HL-60 (cell line): Measurements from ENCODE around the gene PRDM16.

Experiments used
- DNase-seq, 2 experiments: peaks; one replicate each; pipeline ENCODE4 v3.0.0-alpha.2; 2010 to 2020; ENCODE audit warnings: low read depth in 1 of 2, low spot score in 1 of 2
- H3K27ac ChIP-seq: fragments of 250-450 bp; sonication (Bioruptor Pico); replicated peaks from 2 replicates; pipeline ENCODE4 v1.5.1; 2020; ENCODE audit warnings: mild to moderate bottlenecking, moderate library complexity
- H3K27me3 ChIP-seq: fragments of 250-450 bp; sonication (Bioruptor Pico); 2 replicates; pipeline ENCODE4 v1.5.1; 2021; ENCODE audit warnings: mild to moderate bottlenecking, moderate library complexity; ENCODE audit not compliant: insufficient read depth, poor library complexity, severe bottlenecking
- H3K4me3 ChIP-seq: replicated peaks from 2 replicates; pipeline ENCODE4 v1.5.1; 2011; ENCODE audit warnings: mild to moderate bottlenecking, control low read depth, low read length; ENCODE audit not compliant: insufficient read depth
- CTCF ChIP-seq: IDR thresholded peaks from one replicate; pipeline ENCODE4 v1.5.1; 2011; ENCODE audit warnings: low read length, control low read depth, inconsistent platforms; ENCODE audit not compliant: insufficient read depth
- GABPA ChIP-seq: IDR thresholded peaks from 2 replicates; pipeline ENCODE4 v1.6.1; 2012; ENCODE audit warnings: low read depth
- POLR2AphosphoS5 ChIP-seq: IDR thresholded peaks from 2 replicates; pipeline ENCODE4 v1.6.1; 2012; ENCODE audit warnings: low read depth
- REST ChIP-seq: IDR thresholded peaks from 2 replicates; pipeline ENCODE4 v1.6.1; 2012; ENCODE audit warnings: low read depth; ENCODE audit not compliant: insufficient replicate concordance
- SPI1 ChIP-seq: IDR thresholded peaks from 2 replicates; pipeline ENCODE4 v1.6.1; 2012; ENCODE audit warnings: low read depth, mild to moderate bottlenecking, borderline replicate concordance

PRDM16 gene

GRCh38 chr1:3408751-3409266, 339.8 kb downstream of the PRDM16 start:
- Histone ChIP-seq H3K4me3 (no peak overlapping the region), H3K27me3 (no peaks in the 10 kb centered on the region), H3K27ac (no peak overlapping the region)
- TF ChIP-seq SPI1 (no peak), GABPA (no peak), REST (no peak), POLR2AphosphoS5 (no peak), CTCF (no peak)
- no peak for DNase-seq

- no peaks in the 10 kb centered on the region for H3K27me3 ChIP-seq
These were observed 340.6 kb downstream of the PRDM16 start for GRCh38 chr1:3409366-3410141.

GRCh38 chr1:3410142-3410925, 341.3 kb downstream of the PRDM16 start:
- Histone ChIP-seq H3K4me3 (no peak overlapping the region), H3K27me3 (no peaks in the 10 kb centered on the region), H3K27ac (no peak overlapping the region)
- no peak for DNase-seq
- TF ChIP-seq GABPA (no peak), CTCF (no peak), POLR2AphosphoS5 (no peak), SPI1 (no peak), REST (no peak)

More at GRCh38 chr1:3409366-3410141, 340.6 kb downstream of the PRDM16 start:
- no peak for DNase-seq
- no peak overlapping the region for H3K4me3 ChIP-seq
- no peak overlapping the region for H3K27ac ChIP-seq
- no peak for TF ChIP-seq CTCF
